ENCODE results near the gene CCDC88C.

GRCh38 chr14:91466192-91466591 is 48.6 kb upstream of the CCDC88C start:
- no peak for TF ChIP-seq POLR2A (IDR thresholded peaks at IDR 0.05)
- no peak for TF ChIP-seq CTCF (IDR thresholded peaks at IDR 0.05)
- no peak for TF ChIP-seq EP300 (IDR thresholded peaks at IDR 0.05)
